Left colon (tissue), 2 donors: ENCODE results near the gene AKT1. TPM values are rescaled to one million over a fixed set of nuclear protein-coding genes. Genes with fewer than 3 reads are reported as not detected.
"Not testable (repeated sequence)": the region's sequence is repeated elsewhere in the genome, so short reads cannot be mapped to it uniquely, and the experiment has no call there.

ENCODE experiments used
- ATAC-seq: fragments of 200-7000 bp; cut with Tn5 transposase; one replicate; pipeline ENCODE4 v1.9.1; 2020; ENCODE audit warnings: mild to moderate bottlenecking, moderate library complexity
- DNase-seq, 2 donors: peaks; one replicate each; pipeline ENCODE4 v3.0.0-alpha.2; 2020
- intact Hi-C, 2 donors: fragments of 100-400 bp; cut with DNase I in 1 of 2; cut with micrococcal nuclease in 1 of 2; formaldehyde crosslinking; loops; one replicate each; pipeline versions ENCODE4 v1.11.2 to v1.14.0; 2022; cut with DNase I, micrococcal nuclease
- total RNA-seq, 2 donors: library from RNA; stranded (reverse); fragmentation: NEBNext Ultra II Directional; extraction: Animal tissue kit (Norgen Biotek cat#: 25700); gene quantifications; one replicate each; pipeline ENCODE4 v1.2.1, GENCODE V29; 2021
- donor health status: DM: no; HTN: no; CAD: no.
- donor health status: DM: yes; HTN: yes; CAD: no.

Gene AKT1
- total RNA-seq, 2 donors from 2014 or later = 132 to 135 TPM

GRCh38 chr14:104767634-104767918, 28.0 kb downstream of the AKT1 start:
- intact Hi-C loops = loop anchor here in 1 of 2 donors (5.0 kb wide), 1 partner anchor 55 kb away; no protein-coding TSS in a partner anchor
- DNase-seq = no peak
- no peak for ATAC-seq

DNA sequence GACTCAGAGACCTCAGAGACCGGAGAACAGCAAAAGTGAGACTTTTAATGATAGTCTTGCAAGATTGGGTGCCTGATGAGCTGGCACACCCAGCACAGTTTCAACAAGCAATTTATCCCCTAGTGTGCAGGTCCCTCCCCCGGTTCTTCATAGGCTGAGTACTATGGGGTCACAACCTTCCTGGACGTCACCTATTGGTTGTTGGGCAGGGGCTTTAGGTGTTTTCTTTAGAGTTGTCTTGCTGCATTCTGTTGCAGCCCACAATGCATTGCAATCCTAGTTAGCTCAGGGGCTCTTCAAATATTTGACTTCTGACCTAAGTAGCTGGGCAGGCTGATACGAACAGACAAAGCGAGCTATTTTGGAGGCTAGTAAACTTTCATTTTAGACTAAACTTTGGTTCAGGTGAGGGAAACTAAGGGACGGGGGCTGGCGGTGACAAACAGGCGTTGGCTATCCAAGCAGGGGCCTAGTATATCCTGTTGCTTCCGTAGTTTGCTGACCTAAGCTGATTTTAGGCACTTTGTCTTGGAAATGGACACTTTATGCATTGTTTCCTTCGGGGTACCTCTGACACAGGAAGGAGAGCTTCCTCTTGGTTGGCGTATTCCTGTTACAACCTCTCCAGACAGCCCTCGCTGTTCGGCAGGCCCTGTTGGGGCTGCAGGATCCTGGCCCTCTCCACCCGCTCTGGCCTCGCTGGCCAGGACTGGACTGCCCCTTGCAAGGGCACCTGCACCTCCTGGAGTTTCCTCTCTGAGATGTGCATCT, 28.5 kb downstream of the AKT1 start:
- DNase-seq (no peak), ATAC-seq (no peak)
- intact Hi-C loops = loop anchor here in 1 of 2 donors (5.0 kb wide), 1 partner anchor 55 kb away; no protein-coding TSS in a partner anchor

- ATAC-seq = no peak
- intact Hi-C loops = loop anchor here in 1 of 2 donors (5.0 kb wide), 1 partner anchor 56 kb away; no protein-coding TSS in a partner anchor
Measured at GRCh38 chr14:104766256-104766862, 29.2 kb downstream of the AKT1 start.

GRCh38 chr14:104765517-104765916, 30.0 kb downstream of the AKT1 start:
- ATAC-seq (no peak), DNase-seq (no peak)
- intact Hi-C loops = loop anchor here in 1 of 2 donors (5.0 kb wide), 1 partner anchor 57 kb away; no protein-coding TSS in a partner anchor

More at GRCh38 chr14:104766256-104766862, 29.2 kb downstream of the AKT1 start:
- DNase-seq = no peak

DNA sequence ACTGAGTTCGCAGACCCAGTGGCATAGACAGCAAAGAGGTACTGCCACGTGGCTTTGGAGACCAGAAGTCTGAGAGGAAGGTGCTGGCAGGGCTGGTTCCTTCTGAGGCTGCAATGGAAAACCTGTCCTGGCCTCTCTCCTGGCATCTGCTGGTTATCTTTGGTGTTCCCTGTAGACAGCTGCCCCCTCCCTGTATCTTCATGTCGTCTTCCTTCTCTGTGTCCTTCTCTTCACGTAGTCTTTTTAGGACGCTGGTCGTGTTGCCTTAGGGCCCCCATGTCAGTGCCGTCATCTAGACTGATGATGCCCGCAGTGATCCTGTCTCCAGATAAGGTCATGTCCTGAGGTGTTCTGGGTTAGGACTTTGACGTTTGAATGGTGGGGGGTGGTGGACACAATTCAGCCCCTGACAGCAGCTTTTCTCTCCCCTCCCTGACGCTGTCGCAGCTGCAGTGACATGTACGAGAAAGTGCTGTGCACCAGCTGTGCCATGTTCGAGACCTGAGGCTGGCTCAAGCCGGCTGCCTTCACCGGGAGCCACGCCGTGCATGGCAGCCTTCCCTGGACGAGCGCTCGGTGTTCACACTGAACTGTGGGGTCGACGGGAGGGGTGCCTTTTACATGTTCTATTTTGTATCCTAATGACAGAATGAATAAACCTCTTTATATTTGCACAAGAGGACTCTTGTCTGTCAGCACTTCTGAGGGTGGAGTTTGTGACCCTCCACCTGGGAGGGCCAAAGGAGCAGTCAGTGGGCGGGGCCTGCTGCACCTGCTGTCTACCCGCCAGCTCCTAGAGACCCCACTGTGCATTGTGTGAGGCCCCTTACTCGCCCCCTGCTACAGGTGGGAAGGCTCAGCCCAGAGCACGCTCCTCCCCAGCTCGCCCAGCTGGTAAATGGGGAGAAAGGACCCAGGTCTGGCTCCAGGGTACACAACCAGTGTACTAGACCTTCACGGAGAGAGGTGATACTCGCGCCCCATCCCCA, 36.3 kb downstream of the AKT1 start:
- intact Hi-C loops = no loop called here
- no peak for DNase-seq
- ATAC-seq = no peak

GRCh38 chr14:104757681-104758392, 37.7 kb downstream of the AKT1 start:
- DNase-seq = no peak
- intact Hi-C loops = no loop called here
- ATAC-seq = no peak

GRCh38 chr14:104757238-104757585, 38.3 kb downstream of the AKT1 start:
- intact Hi-C loops = no loop called here
- ATAC-seq (no peak), DNase-seq (no peak)

DNA sequence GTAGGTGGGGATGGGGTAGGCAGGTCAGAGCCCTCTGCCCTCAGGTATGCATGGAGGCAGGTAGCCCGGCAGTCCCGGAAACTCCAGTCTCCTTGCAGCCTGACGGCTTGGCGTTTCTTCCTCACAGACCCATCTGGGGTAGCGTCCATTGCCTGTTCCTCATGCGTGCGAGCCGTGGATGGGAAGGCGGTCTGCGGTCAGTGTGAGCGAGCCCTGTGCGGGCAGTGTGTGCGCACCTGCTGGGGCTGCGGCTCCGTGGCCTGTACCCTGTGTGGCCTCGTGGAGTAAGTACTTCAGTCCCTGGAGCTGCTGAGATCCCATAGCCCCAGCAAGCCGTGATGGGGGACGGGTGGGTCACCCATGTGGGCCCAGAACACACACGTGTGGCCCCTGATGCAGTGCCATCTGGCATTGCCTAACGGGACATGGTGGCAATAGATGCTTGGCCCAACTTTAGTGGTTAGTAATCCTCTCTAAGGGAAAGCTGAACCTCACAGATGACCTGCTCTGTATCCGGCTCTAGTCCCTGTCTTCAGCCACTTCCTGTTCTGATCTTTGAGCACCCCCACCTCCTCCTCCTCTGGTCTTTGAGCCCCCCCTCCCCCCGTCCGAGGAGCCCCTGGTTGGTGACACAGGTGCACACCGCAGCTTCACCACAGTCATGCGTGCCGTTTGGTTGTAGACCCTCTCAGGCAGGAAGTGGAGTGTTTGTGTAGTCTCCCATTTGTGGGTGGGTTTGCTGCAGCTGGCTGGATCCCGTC, 38.9 kb downstream of the AKT1 start:
- intact Hi-C loops = no loop called here
- no peak for ATAC-seq
- DNase-seq = no peak

DNA sequence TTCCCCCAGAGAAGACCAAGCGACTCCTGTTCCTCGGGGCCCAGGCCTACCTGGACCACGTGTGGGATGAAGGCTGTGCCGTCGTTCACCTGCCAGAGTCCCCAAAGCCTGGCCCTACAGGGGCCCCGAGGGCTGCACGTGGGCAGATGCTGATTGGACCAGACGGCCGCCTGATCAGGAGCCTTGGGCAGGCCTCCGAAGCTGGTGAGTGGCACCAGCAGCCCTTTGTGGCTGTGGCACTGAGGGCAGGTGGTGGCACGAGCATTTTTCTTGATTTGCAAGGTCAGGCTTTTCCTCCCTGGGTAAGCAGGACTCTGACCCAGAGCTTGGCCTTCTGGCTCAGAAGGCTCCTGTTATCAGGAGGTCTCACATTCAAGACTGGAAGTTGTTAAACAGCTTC, 39.9 kb downstream of the AKT1 start:
- DNase-seq = no peak
- intact Hi-C loops = no loop called here
- no peak for ATAC-seq

DNA sequence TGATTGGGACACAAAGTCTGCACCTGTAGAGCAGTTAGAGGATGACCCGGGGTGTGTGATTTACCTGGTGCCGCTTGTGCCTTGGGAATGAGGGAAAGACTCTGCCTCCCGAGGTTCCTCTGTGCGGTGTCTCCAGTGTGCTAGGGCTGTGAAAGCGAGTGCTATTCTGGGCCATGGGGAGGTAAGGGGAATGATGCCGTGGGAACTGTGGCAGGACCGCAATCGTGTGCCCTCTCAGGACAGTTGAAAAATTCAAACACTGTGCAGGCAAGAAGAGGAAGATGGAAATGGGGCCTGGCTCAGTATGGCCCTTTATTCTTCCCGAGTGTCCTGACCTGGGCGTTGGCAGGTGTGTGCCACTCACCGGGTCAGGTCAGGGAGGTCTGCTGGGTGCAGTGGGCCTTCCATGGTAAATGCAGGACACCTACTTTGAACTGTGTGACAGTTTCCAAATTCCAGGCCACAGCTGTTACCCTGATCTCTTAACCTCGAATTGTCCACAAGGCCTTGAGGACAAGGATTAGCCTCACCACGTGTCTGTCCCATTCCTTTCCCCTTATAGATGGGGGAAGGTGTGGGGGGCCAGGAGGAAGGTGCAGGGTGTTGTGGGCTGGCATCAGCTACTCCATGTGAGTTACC, 41.2 kb downstream of the AKT1 start:
- no peak for ATAC-seq
- intact Hi-C loops = no loop called here
- DNase-seq = no peak

DNA sequence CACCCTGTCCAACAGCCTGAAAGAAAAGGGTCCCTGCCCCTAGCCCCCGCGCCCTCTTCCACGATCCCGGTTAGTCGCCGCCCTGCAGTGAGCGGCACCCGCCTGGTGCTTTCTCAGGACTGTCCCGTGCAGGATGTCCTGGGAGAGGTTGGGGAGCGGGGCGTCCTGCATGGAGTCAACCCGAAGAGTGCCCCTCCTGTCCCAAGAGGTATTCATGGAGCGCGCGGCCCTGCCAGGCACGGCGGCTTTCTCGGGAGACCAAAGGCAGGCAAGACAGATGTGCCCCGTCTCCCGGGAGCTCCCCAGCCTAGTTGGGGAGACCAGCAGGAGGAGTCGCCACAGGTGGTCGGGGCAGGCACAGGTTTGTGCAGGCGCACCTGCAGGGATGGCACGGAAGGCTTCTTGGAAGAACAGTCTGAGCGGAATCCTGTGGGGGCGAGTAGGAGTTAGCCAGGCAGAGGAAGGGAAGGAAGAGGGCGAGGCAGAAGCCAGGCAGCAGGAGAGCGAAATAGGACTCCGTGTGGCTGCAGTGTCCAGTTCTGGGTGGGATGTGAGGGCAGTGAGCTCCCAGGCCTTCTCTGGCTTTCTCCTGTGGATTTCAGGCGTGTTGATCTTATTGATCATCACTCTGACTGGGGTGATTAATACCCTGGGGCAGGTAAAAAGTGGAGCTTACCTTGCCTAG, 41.9 kb downstream of the AKT1 start:
- intact Hi-C loops = no loop called here
- no peak for DNase-seq
- ATAC-seq = peak; percentile 14

DNA sequence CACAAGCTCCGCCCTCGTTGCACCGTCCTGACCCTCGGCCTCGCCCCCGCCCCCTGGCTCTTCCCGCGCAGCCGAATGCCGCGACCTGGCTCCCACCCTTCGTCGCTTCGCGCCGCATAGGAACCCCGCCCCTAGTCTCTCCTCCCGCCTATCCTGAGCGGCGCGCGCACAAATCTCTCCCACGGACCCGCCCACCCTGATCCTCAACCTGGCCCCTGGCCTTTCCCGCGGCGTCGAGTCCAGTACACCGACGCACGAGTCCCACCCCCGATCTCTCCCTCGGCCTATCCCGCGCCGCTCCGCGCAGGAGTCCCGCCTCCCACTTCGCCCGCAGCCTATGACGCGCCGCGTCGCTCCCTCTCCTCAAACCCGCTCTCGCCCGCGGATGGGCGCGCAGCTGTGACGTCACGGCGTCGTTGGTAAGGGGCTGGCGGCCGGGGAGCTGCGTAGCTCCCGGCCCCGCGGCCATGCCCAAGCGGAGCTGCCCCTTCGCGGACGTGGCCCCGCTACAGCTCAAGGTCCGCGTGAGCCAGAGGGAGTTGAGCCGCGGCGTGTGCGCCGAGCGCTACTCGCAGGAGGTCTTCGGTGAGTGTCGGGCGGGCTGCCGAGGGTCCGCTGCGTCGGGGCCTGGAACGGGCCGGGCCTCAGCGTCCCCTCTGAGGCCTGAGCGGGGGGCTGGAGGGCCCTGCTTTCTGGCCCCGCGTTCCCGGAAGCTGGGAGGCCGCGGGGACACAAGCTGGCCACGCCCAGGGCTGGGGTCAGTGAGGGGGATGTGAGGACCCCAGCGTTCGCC, 42.6 kb downstream of the AKT1 start, which contains the start of gene SIVA1:
Gene SIVA1 (plus strand): TSS at position 413 of the 793 bp plus-strand sequence. CDS start 55 bp downstream, at position 468.
- intact Hi-C loops = no loop called here
- ATAC-seq (peak; percentile 86), DNase-seq (peak; percentile 100)

DNA sequence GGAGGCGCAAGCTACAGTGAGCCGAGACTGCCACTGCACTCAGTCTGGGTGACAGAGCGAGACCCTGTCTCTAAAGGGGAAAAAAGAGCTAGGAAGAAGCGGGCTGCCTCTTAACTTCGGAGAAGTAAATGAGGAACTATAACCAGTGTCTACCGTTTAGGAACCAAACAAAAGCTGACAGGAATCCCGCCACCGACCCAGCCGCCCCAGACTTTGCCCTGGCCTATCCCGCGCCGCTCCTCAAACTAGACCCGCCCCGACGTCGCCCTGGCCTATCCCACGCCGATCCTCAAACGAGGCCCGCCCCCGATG, 43.2 kb downstream of the AKT1 start:
- no peak for ATAC-seq
- intact Hi-C loops = no loop called here

DNA sequence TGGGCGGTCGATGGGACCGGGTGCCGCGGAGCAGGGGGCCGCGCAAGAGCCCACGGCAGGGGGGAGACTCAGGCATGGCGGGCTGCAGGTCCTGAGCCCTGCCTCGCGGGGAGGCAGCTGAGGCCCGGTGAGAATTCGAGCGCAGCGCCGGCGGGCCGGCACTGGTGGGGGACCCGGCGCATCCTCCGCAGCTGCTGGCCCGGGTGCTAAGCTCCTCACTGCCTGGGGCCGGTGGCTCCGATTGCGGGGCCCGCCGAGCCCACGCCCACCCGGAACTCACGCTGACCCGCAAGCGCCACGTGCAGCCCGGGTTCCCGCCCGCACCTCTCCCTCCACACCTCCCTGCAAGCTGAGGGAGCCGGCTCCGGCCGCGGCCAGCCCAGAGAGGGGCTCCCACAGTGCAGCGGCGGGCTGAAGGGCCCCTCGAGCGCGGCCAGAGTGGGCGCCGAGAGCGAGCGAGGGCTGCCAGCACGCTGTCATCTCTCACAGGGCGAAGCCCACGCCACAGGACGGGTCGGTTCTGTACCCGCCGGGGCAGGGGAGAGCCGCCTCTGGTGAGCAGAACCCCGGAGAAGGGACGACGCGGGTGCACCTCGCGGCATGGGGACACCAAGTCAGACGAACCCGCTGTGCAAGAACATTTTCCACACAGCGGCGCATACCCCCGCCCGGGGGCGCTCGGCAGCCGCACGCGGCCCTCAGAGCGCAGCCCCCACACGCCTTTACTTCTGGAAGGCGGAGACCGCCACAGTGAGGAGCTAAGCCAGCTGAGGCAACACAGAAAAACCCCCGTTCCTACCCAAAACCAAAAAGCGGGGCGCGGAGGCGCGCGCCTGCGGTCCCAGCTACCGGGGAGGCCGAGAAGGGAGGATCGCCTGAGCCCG, 43.8 kb downstream of the AKT1 start:
- intact Hi-C loops = no loop called here
- DNase-seq (no peak), ATAC-seq (no peak)

More for the DNA sequence above, 43.2 kb downstream of the AKT1 start:
- no peak for DNase-seq

DNA sequence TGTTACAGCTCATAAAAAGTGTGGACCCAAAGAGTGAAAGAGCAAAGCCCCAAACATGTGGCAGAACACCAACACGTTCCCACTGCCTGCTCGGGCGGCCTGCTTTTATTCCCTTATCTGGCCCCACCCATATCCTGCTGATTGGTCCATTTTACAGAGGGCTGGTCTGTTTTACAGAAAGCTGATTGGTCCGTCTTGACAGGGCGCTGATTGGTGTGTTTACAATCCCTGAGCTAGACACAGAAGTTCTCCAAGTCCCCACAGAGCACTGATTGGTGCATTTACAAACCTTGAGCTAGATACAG, 44.8 kb downstream of the AKT1 start:
- ATAC-seq, DNase-seq, intact Hi-C loops: not testable (repeated sequence)
